Uterus (tissue), 2 donors: ENCODE measurements around the gene GPR52.

ENCODE experiments used
- CTCF ChIP-seq, 4 experiments: fragments of 200-600 bp in 2 of 4; fragments of 450-650 bp in 2 of 4; sonication (generic) in 2 of 4; IDR thresholded peaks; one replicate each; pipeline ENCODE4 v1.5.1; 2016 to 2019; ENCODE audit warnings: antibody characterized with exemption in 4 of 4, mild to moderate bottlenecking in 2 of 4, moderate library complexity in 1 of 4
- POLR2A ChIP-seq, 2 donors: fragments of 450-650 bp; IDR thresholded peaks; one replicate each; pipeline ENCODE4 v1.6.1; 2016; ENCODE audit warnings: antibody characterized with exemption in 2 of 2, mild to moderate bottlenecking in 1 of 2, moderate library complexity in 1 of 2

- no peak for TF ChIP-seq CTCF (IDR thresholded peaks at IDR 0.05)
- TF ChIP-seq POLR2A (IDR thresholded peaks at IDR 0.05): no peak
Observed at GRCh38 chr1:174469687-174470086, 21.9 kb downstream of the GPR52 start.
